H1 (cell line): ENCODE results near the gene PTTG1IP2. TPM values are rescaled to one million over a fixed set of nuclear protein-coding genes. Genes with fewer than 3 reads are reported as not detected.

Experiments
- CTCF ChIA-PET: fragments of 300-600 bp; sonication (Branson Sonifier 250); formaldehyde crosslinking; loops from one replicate; lab custom pipeline; 2021; ENCODE audit not compliant: partially characterized antibody; lab: Charles Lee
- POLR2A ChIA-PET: fragments of 300-600 bp; sonication (Branson Sonifier 250); formaldehyde crosslinking; loops from one replicate; lab custom pipeline; 2021; ENCODE audit warnings: inconsistent platforms; ENCODE audit not compliant: partially characterized antibody; lab: Charles Lee
- DNase-seq, 2 experiments: peaks; one replicate each; pipeline versions ENCODE4 v3.0.0 to v3.0.0-alpha.2; 2010 to 2022; ENCODE audit warnings: low spot score in 2 of 2, low read depth in 1 of 2, mixed read lengths in 1 of 2
- FAIRE-seq: peaks from 2 replicates; lab custom pipeline; 2011; peaks lifted over from hg19 to GRCh38; lab: Jason Lieb, UNC
- H2AFZ ChIP-seq: 2 replicates; pipeline ENCODE4 v1.8.1; 2012; ENCODE audit warnings: low read length, inconsistent platforms
- H2AK5ac ChIP-seq: 2 replicates; pipeline ENCODE4 v1.6.1; 2013; ENCODE audit warnings: low read depth, low read length
- H2BK120ac ChIP-seq: replicated peaks from 2 replicates; pipeline ENCODE3; 2013; ENCODE audit warnings: low read depth, low read length, inconsistent platforms
- H2BK12ac ChIP-seq: 2 replicates; pipeline ENCODE4 v1.6.1; 2013; ENCODE audit warnings: low read depth, low read length
- H2BK15ac ChIP-seq: 2 replicates; pipeline ENCODE4 v1.6.1; 2013; ENCODE audit warnings: low read length
- H2BK20ac ChIP-seq: 2 replicates; pipeline ENCODE4 v1.6.1; 2013; ENCODE audit warnings: low read length
- H2BK5ac ChIP-seq: 2 replicates; pipeline ENCODE4 v1.6.1; 2013; ENCODE audit warnings: low read depth, low read length
- H3K14ac ChIP-seq: 2 replicates; pipeline ENCODE4 v1.6.1; 2013; ENCODE audit warnings: inconsistent platforms; ENCODE audit not compliant: insufficient read length
- H3K18ac ChIP-seq: 2 replicates; pipeline ENCODE4 v1.6.1; 2013; ENCODE audit warnings: low read length; ENCODE audit errors: extremely low read depth
- H3K23ac ChIP-seq: 2 replicates; pipeline ENCODE4 v1.6.1; 2013; ENCODE audit warnings: inconsistent platforms; ENCODE audit not compliant: insufficient read length
- H3K23me2 ChIP-seq: 2 replicates; pipeline ENCODE4 v1.6.1; 2013; ENCODE audit warnings: low read depth, low read length
- H3K27ac ChIP-seq: 2 replicates; pipeline ENCODE4 v1.6.1; 2011; ENCODE audit warnings: low read depth, low read length, inconsistent platforms
- H3K27me3 ChIP-seq, 4 experiments: replicated peaks in 1 of 4; 1 replicate in 1 of 4; 2 replicates in 3 of 4; pipeline versions ENCODE4 v1.6.1 to v1.8.1; 2011 to 2013; ENCODE audit warnings: low read length in 3 of 4, mild to moderate bottlenecking in 3 of 4, inconsistent platforms in 2 of 4, mixed read lengths in 2 of 4, moderate library complexity in 1 of 4; ENCODE audit not compliant: control insufficient read depth in 3 of 4, insufficient read depth in 3 of 4; ENCODE audit errors: extremely low read depth in 1 of 4
- H3K36me3 ChIP-seq, 4 experiments: 2 replicates each; pipeline versions ENCODE4 v1.6.1 to v1.8.1; 2011 to 2013; ENCODE audit warnings: mild to moderate bottlenecking in 4 of 4, low read length in 3 of 4, moderate library complexity in 2 of 4, control low read depth in 1 of 4, inconsistent platforms in 1 of 4; ENCODE audit not compliant: insufficient read depth in 4 of 4, control insufficient read depth in 2 of 4
- H3K4ac ChIP-seq: replicated peaks from 2 replicates; pipeline ENCODE3; 2013; ENCODE audit warnings: low read length, low read depth, mixed read lengths, inconsistent platforms; ENCODE audit not compliant: insufficient read length
- H3K4me1 ChIP-seq, 4 experiments: replicated peaks in 1 of 4; 1 replicate in 1 of 4; 2 replicates in 3 of 4; pipeline versions ENCODE4 v1.6.1 to v1.8.1; 2011 to 2013; ENCODE audit warnings: low read length in 3 of 4, inconsistent platforms in 2 of 4, mixed read lengths in 1 of 4; ENCODE audit not compliant: insufficient read depth in 4 of 4, control insufficient read depth in 3 of 4
- H3K4me2 ChIP-seq, 2 experiments: 2 replicates each; pipeline versions ENCODE4 v1.6.1 to v1.8.1; 2011 to 2013; ENCODE audit warnings: low read depth in 2 of 2, low read length in 2 of 2, control low read depth in 1 of 2, inconsistent platforms in 1 of 2, mild to moderate bottlenecking in 1 of 2; ENCODE audit not compliant: insufficient read depth in 1 of 2
- H3K4me3 ChIP-seq, 4 experiments: fragments of 200-600, 300-600 bp in 1 of 4; sonication (generic), shearing (Covaris generic), sonication (Bioruptor Twin) in 1 of 4; 2 replicates each; pipeline versions ENCODE4 v1.5.1 to v1.8.1; 2011 to 2016; ENCODE audit warnings: low read length in 4 of 4, low read depth in 3 of 4, control low read depth in 2 of 4, inconsistent platforms in 2 of 4, mild to moderate bottlenecking in 2 of 4, mixed read lengths in 1 of 4, moderate library complexity in 1 of 4; ENCODE audit not compliant: insufficient read depth in 2 of 4; ENCODE audit errors: extremely low read depth in 1 of 4
- H3K56ac ChIP-seq: replicated peaks from 2 replicates; pipeline ENCODE3; 2013; ENCODE audit warnings: low read depth, mild to moderate bottlenecking, mixed read lengths, low read length, inconsistent platforms; ENCODE audit not compliant: insufficient read length
- H3K79me1 ChIP-seq: 2 replicates; pipeline ENCODE4 v1.6.1; 2013; ENCODE audit warnings: low read depth, low read length, control low read depth
- H3K79me2 ChIP-seq, 2 experiments: 2 replicates each; pipeline versions ENCODE4 v1.6.1 to v1.8.1; 2012 to 2013; ENCODE audit warnings: low read length in 2 of 2, mild to moderate bottlenecking in 2 of 2, inconsistent platforms in 1 of 2; ENCODE audit not compliant: insufficient read depth in 2 of 2, control insufficient read depth in 1 of 2
- H3K9ac ChIP-seq, 4 experiments: replicated peaks in 1 of 4; 1 replicate in 1 of 4; 2 replicates in 3 of 4; pipeline versions ENCODE4 v1.6.1 to v1.8.1; 2011 to 2013; ENCODE audit warnings: low read depth in 3 of 4, low read length in 3 of 4, control low read depth in 2 of 4, mild to moderate bottlenecking in 2 of 4, moderate library complexity in 2 of 4, inconsistent platforms in 1 of 4; ENCODE audit errors: extremely low read depth in 1 of 4
- H3K9me3 ChIP-seq, 2 experiments: 2 replicates each; pipeline versions ENCODE4 v1.6.1 to v1.8.1; 2012 to 2013; ENCODE audit warnings: mild to moderate bottlenecking in 2 of 2, moderate library complexity in 2 of 2, control low read depth in 1 of 2, inconsistent platforms in 1 of 2, low read depth in 1 of 2, low read length in 1 of 2, mixed read lengths in 1 of 2; ENCODE audit not compliant: insufficient read depth in 2 of 2
- H4K20me1 ChIP-seq, 2 experiments: replicated peaks in 1 of 2; 2 replicates each; pipeline versions ENCODE3 to v1.8.1; 2011 to 2013; ENCODE audit warnings: inconsistent platforms in 2 of 2, low read length in 2 of 2, mild to moderate bottlenecking in 1 of 2; ENCODE audit not compliant: insufficient read depth in 2 of 2, control insufficient read depth in 1 of 2
- H4K5ac ChIP-seq: 2 replicates; pipeline ENCODE4 v1.6.1; 2013; ENCODE audit warnings: low read length, low read depth, mixed read lengths, inconsistent platforms; ENCODE audit not compliant: insufficient read length
- H4K8ac ChIP-seq: 2 replicates; pipeline ENCODE4 v1.8.0; 2013; ENCODE audit warnings: mild to moderate bottlenecking, moderate library complexity, low read length, inconsistent platforms; ENCODE audit not compliant: insufficient read depth; ENCODE audit errors: extremely low read depth
- H4K91ac ChIP-seq: replicated peaks from 2 replicates; pipeline ENCODE3; 2013; ENCODE audit warnings: low read length, mixed read lengths, inconsistent platforms; ENCODE audit not compliant: insufficient read length
- BACH1 ChIP-seq: IDR thresholded peaks from 2 replicates; pipeline ENCODE4 v1.6.1; 2012; ENCODE audit warnings: low read length, improper control_type of control experiment
- CBX8 ChIP-seq: fragments of 300-800, 300-1000 bp; sonication (generic); IDR thresholded peaks from 2 replicates; pipeline ENCODE4 v1.7.1; 2016; ENCODE audit warnings: low read depth, low read length, borderline replicate concordance
- CREB1 ChIP-seq: IDR thresholded peaks from 2 replicates; pipeline ENCODE4 v1.6.1; 2012; ENCODE audit warnings: inconsistent platforms
- EZH2 ChIP-seq: fragments of 200-600 bp; sonication (generic); IDR thresholded peaks from 2 replicates; pipeline ENCODE4 v1.7.1; 2012; ENCODE audit warnings: low read depth, mild to moderate bottlenecking, moderate library complexity, low read length, inconsistent platforms; ENCODE audit not compliant: severe bottlenecking
- SIN3A ChIP-seq, 2 experiments: IDR thresholded peaks in 1 of 2; conservative IDR thresholded peaks in 1 of 2; 2 replicates each; pipeline ENCODE4 v1.6.1; 2011 to 2012; ENCODE audit warnings: low read length in 2 of 2, improper control_type of control experiment in 1 of 2, low read depth in 1 of 2, mild to moderate bottlenecking in 1 of 2
- YY1 ChIP-seq: IDR thresholded peaks from 2 replicates; pipeline ENCODE4 v1.6.1; 2011; ENCODE audit warnings: low read depth, mild to moderate bottlenecking, low read length
- WGBS, 2 experiments: shearing (Covaris generic) in 1 of 2; methylation state at CpG; one replicate each; pipeline versions ENCODE4 v1.1.6 to v1.1.7; 2013 to 2015; ENCODE audit warnings: low lambda C conversion rate in 2 of 2, mixed read lengths in 2 of 2, inconsistent platforms in 1 of 2, low coverage in 1 of 2, missing lambda C conversion rate in 1 of 2; ENCODE audit not compliant: insufficient replicate concordance in 2 of 2, insufficient coverage in 1 of 2, insufficient read length in 1 of 2; ENCODE audit errors: extremely low coverage in 1 of 2, missing lambda C conversion rate in 1 of 2; 5-methylcytosine and 5-hydroxymethylcytosine counted together
- polyA plus RNA-seq, 7 experiments: library from polyadenylated mRNA; depleted of rRNA in 3 of 7; stranded (reverse) in 5 of 7; unstranded in 2 of 7; fragments of >200 nt in 5 of 7; fragments of 200-250 nt in 2 of 7; gene quantifications; 1 replicate in 5 of 7; 2 replicates in 1 of 7; 4 replicates in 1 of 7; pipeline versions ENCODE4 v1.2.1 to v1.2.3, GENCODE V29; 2011 to 2013; ENCODE audit warnings: missing spikeins in 2 of 7, mixed read lengths in 2 of 7
- total RNA-seq: library from RNA; stranded (reverse); fragmentation: NEBNext Ultra II Directional; extraction: Animal tissue kit (Norgen Biotek cat#: 25700); gene quantifications from 2 replicates; pipeline ENCODE4 v1.2.1, GENCODE V29; 2021
- TF ChIP-seq, protein P1 (sequence below): IDR thresholded peaks from 2 replicates; pipeline ENCODE4 v1.6.1; 2012; ENCODE audit warnings: inconsistent platforms
- TF ChIP-seq, protein P2 (sequence below): IDR thresholded peaks from 2 replicates; pipeline ENCODE4 v1.6.1; 2011; ENCODE audit warnings: low read length, improper control_type of control experiment

Gene PTTG1IP2
- total and polyA plus RNA-seq, 2 of the 8 experiments (the other 6 are each of a cell fraction or from before 2014, with no cell fraction given): not detected

DNA sequence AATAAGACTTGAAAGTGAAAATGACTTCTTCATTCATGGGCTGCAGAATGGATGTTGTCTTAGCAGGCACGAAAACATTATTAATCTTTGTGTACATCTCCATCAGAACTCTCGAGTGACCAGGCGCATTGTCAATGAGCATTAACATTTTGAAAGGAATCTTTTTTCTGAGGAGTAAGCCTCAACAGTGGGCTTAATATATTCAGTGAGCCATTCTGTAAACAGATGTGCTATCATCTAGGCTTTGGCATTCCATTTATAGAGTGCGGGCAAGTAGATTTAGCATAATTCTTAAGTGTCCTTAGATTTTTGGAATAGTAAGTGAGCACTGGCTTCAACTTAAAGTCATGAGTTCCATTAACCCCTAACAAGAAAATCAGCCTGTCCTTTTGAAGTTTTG lies 33.1 kb downstream of the PTTG1IP2 start:
- no peak overlapping the region for H2BK20ac ChIP-seq
- no peak overlapping the region for H3K56ac ChIP-seq
- H3K23ac ChIP-seq: no peak overlapping the region
- no peak overlapping the region for H3K14ac ChIP-seq
- H4K8ac ChIP-seq: no peak overlapping the region
- H2BK120ac ChIP-seq: no peak overlapping the region
- H3K9ac ChIP-seq: no peak overlapping the region
- H3K9me3 ChIP-seq: no peaks in the 10 kb centered on the region
- no peak overlapping the region for H2AK5ac ChIP-seq
- H3K4ac ChIP-seq: no peak overlapping the region
- no peak overlapping the region for H3K4me2 ChIP-seq
- WGBS, 2 experiments: 90% methylated on average over 4 of the region's 4 CpGs; no CpG with 5 or more reads in 1 of the 2 experiments
- FAIRE-seq (no peak), DNase-seq (no peak)
- H3K23me2 ChIP-seq: no peaks in the 10 kb centered on the region
- H2BK15ac ChIP-seq: no peak overlapping the region
- H2BK5ac ChIP-seq: no peak overlapping the region
- POLR2A ChIA-PET: no interaction called here
- no peaks in the 10 kb centered on the region for H3K79me1 ChIP-seq
- no peaks in the 10 kb centered on the region for H4K20me1 ChIP-seq
- CTCF ChIA-PET: no interaction called here
- no peaks in the 10 kb centered on the region for H3K36me3 ChIP-seq
- no peaks in the 10 kb centered on the region for H3K4me1 ChIP-seq
- no peak overlapping the region for H3K27ac ChIP-seq
- H2AFZ ChIP-seq: no peak overlapping the region
- no peak overlapping the region for H4K5ac ChIP-seq
- no peak overlapping the region for H3K18ac ChIP-seq
- no peak overlapping the region for H2BK12ac ChIP-seq
- H4K91ac ChIP-seq: no peak overlapping the region
- no peaks in the 10 kb centered on the region for H3K79me2 ChIP-seq
- no peak for TF ChIP-seq YY1
- TF ChIP-seq EZH2: no peak
- TF ChIP-seq, protein P1, sequence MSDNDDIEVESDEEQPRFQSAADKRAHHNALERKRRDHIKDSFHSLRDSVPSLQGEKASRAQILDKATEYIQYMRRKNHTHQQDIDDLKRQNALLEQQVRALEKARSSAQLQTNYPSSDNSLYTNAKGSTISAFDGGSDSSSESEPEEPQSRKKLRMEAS: no peak
- TF ChIP-seq, protein P2, sequence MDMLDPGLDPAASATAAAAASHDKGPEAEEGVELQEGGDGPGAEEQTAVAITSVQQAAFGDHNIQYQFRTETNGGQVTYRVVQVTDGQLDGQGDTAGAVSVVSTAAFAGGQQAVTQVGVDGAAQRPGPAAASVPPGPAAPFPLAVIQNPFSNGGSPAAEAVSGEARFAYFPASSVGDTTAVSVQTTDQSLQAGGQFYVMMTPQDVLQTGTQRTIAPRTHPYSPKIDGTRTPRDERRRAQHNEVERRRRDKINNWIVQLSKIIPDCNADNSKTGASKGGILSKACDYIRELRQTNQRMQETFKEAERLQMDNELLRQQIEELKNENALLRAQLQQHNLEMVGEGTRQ: no peak
- TF ChIP-seq BACH1: no peak
- no peak for TF ChIP-seq CBX8
- no peak for TF ChIP-seq CREB1
- TF ChIP-seq SIN3A (conservative IDR thresholded peaks at IDR 0.05 in 1 of 2, IDR thresholded peaks at IDR 0.05 in 1 of 2; ENCODE audit: low read depth in 1 of 2, low read length in 2 of 2): no peak
- no peaks in the 10 kb centered on the region for H3K27me3 ChIP-seq
- no peak overlapping the region for H3K4me3 ChIP-seq
